Measurements from ENCODE around the gene LARP4.

Gene LARP4

DNA sequence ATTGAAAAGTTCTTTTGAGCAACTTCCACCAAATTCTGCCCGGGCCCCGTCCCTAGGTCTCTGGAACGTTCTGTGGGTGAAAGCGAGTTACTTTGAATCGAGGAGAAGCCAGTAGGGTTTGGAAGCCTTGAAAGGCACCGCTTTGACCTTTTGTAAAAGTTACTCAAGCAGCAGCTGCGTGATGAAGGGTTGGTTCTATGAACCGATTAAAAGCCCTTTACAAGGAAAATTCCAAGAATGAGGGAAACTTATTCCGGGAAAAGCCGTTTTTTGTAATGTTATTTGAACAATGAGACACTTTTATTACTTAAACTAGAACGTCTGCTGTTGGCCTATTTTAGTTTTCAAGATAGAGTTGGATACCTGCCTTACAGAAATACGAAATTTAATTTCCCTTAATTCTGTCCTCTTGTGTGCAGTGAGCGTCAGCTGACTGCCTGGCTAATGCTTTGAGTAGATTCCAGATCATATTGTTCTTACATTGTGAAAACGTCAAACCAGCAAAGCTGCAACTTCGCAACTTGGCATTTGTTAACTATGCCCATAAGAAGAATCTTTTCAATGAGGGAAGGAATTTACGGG is 906 bp downstream of the LARP4 start:
- H3K4me3 ChIP-seq (ENCODE audit: low read length), result peak overlapping the region; percentile 92
- TF ChIP-seq, protein P1, sequence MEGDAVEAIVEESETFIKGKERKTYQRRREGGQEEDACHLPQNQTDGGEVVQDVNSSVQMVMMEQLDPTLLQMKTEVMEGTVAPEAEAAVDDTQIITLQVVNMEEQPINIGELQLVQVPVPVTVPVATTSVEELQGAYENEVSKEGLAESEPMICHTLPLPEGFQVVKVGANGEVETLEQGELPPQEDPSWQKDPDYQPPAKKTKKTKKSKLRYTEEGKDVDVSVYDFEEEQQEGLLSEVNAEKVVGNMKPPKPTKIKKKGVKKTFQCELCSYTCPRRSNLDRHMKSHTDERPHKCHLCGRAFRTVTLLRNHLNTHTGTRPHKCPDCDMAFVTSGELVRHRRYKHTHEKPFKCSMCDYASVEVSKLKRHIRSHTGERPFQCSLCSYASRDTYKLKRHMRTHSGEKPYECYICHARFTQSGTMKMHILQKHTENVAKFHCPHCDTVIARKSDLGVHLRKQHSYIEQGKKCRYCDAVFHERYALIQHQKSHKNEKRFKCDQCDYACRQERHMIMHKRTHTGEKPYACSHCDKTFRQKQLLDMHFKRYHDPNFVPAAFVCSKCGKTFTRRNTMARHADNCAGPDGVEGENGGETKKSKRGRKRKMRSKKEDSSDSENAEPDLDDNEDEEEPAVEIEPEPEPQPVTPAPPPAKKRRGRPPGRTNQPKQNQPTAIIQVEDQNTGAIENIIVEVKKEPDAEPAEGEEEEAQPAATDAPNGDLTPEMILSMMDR (IDR thresholded peaks at IDR 0.05; ENCODE audit: insufficient read depth, low read depth, low read length, missing control alignments), result no peak
- peak; percentile 55 for DNase-seq (ENCODE audit: low read depth)

DNA sequence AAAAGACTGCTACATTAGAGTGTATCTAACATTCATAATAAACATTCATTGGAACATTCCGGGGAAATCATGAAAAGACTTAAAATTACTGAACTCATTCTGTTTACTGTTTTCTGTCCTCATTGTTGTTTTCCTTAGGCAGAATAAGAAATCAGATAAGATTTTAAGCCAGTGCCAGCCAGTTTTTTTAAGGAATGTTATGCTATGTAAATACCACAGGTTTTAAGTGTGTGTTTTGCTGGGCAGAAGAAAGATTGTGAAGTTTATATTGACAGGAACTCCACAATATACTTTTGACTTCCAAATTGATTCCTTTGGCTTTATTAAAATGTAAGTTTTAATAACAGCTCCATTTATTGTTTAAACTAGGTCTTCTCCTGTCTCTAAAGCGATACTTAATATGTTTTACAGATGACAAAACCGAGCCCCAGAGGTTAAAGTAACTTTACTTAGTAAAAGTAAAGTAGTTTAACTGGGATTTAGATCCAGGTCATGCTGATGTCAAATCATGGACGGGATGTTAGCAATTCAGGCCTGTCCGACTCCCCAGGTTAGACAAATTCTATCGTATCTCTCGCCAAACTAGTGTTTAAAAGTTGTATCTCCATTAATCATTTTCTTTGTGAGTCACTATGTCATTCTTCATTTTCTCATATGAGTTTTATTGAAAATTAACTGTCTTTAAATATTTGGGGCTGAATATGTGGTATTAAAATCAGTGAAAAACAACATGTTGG is 1.7 kb downstream of the LARP4 start:
- peak; percentile 22 for DNase-seq (ENCODE audit: low read depth)
- H3K4me3 ChIP-seq (ENCODE audit: low read length), result peak overlapping the region; percentile 92
- TF ChIP-seq, protein P1 (IDR thresholded peaks at IDR 0.05; ENCODE audit: insufficient read depth, low read depth, low read length, missing control alignments), result no peak

DNA sequence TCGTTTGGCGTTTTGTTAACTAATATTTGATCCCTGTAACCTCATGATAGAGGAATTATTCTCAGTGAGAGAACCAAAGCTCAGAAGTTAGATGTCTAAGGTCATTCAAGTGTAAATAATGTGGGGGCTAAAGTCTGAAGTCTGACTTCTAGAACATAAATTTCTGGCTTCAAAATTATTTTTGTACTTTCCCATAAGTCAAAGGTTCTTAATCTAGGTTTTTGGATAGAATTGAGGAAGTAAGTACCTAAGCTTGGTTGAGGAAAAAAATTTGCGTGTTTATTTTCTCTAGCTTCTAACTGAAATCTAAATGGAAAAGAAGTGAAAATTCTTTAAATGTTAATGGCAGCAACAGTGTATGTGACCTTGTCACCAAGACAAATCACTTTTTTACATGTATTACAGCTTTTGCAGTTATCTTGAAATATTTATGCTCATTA is 2.3 kb downstream of the LARP4 start:
- H3K4me3 ChIP-seq (ENCODE audit: low read length), result peak overlapping the region; percentile 92
- DNase-seq (ENCODE audit: low read depth), result no peak
- TF ChIP-seq, protein P1 (IDR thresholded peaks at IDR 0.05; ENCODE audit: insufficient read depth, low read depth, low read length, missing control alignments), result no peak

DNA sequence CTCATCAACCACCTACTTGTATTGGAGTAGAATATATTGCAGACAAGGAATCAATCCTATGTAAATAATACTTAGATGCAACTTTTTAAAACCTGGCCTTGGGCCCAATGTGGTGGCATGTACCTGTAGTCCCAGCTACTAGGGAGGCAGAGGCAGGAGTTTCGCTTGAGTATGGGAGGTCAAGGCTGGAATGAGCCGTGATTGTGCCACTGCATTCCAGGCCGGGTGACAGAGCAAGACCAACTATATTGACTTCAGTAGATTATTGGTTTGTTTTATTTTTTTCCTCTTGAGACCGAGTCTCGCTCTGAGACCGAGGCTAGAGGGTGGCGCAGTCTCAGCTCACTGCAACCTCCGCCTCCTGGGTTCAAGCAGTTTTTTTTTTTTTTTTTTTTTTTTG is 3.6 kb downstream of the LARP4 start:
- no peak overlapping the region for H3K4me3 ChIP-seq (ENCODE audit: low read length)
- DNase-seq (ENCODE audit: low read depth), result no peak
- TF ChIP-seq, protein P1 (IDR thresholded peaks at IDR 0.05; ENCODE audit: insufficient read depth, low read depth, low read length, missing control alignments), result no peak

DNA sequence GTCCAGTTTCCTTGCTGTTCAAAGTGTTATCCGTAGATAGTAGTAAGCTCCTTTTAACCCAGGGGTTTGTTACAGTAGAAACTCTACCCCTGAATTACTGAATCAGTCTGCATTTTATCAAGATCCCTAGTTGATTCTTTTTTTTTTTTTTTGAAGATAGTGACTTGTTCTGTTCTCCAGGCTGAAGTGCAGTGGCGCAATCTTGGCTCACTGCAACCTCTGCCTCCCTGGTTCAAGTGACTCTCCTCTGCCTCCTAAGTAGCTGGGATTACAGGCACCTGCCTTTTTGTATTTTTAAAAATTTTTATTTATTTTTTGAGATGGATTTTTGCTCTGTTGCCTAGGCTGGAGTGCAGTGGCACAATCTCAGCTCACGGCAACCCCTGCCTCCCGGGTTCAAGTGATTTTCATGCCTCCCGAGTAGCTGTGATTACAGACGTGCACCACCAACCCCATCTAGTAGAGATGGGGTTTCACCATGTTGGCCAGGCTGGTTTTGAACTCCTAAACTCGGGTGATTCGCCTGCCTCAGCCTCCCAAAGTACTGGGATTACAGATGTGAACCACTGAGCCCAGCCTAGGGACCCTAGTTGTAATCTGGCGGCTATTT is 10.5 kb downstream of the LARP4 start:
- no peak overlapping the region for H3K4me3 ChIP-seq (ENCODE audit: low read length)
- TF ChIP-seq, protein P1 (IDR thresholded peaks at IDR 0.05; ENCODE audit: insufficient read depth, low read depth, low read length, missing control alignments), result no peak
- DNase-seq (ENCODE audit: low read depth), result no peak

DNA sequence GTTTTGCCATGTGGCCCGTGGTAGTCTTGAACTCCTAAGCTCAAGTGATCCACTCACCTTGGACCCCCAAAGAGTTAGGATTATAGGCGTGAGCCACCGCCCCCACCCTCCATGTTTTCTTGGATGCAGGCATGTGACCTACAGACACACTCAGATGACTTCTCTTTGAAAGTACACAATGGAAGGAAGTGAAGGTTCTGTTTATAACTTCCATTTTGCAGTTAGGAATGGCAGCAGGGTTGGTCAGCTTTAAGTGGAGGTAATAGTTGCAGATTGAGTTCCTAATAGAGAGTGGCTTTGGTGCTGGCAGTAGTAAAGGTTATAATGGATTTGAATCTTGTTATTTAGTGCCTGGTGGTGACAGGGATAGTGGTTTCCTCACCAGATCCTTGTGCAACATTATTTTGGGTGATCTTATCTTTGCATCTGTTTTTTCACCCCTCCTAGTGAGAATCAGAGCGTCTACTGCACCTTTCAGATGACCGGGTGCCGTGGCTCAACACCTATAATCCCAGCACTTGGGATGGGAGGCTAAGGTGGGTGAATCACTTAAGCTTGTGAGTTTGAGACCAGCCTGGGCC is 15.3 kb downstream of the LARP4 start:
- H3K4me3 ChIP-seq (ENCODE audit: low read length), result no peak overlapping the region
- DNase-seq (ENCODE audit: low read depth), result no peak

More for the DNA sequence above, 15.3 kb downstream of the LARP4 start:
- TF ChIP-seq, protein P1 (IDR thresholded peaks at IDR 0.05; ENCODE audit: insufficient read depth, low read depth, low read length, missing control alignments), result no peak
